Panc1 (cell line): Measurements from ENCODE around the gene NT5DC2. TPM values are rescaled to one million over a fixed set of nuclear protein-coding genes. Genes with fewer than 3 reads are reported as not detected.

Experiments used
- ATAC-seq: fragments of 200-7000 bp; cut with Tn5 transposase; 2 replicates; pipeline ENCODE4 v1.9.1; 2020; ENCODE audit warnings: mild to moderate bottlenecking, moderate library complexity
- BruUV-seq: library from RNA; stranded (reverse); fragments of 400-500 nt; replicated peaks from 2 replicates; lab custom pipeline; 2021; lab: Mats Ljungman, UMichigan
- CTCF ChIA-PET: fragments of 300-600 bp; sonication (Branson Sonifier 250); formaldehyde crosslinking; loops from one replicate; lab custom pipeline; 2022; ENCODE audit warnings: antibody characterized with exemption; lab: Charles Lee
- POLR2A ChIA-PET: fragments of 300-600 bp; sonication (Branson Sonifier 250); formaldehyde crosslinking; loops from one replicate; lab custom pipeline; 2022; ENCODE audit warnings: antibody characterized with exemption; lab: Charles Lee
- DNase-seq: peaks from one replicate; pipeline ENCODE4 v3.0.0-alpha.2; 2010; ENCODE audit warnings: low read depth, low spot score
- H3K27ac ChIP-seq: 2 replicates; pipeline ENCODE4 v1.5.1; 2011; ENCODE audit warnings: mild to moderate bottlenecking, low read length, inconsistent platforms
- H3K27me3 ChIP-seq: fragments of 200-500 bp; sonication (Bioruptor generic); 2 replicates; pipeline ENCODE4 v1.6.0; 2014; ENCODE audit warnings: low read length, inconsistent platforms; ENCODE audit not compliant: control insufficient read depth, insufficient read depth
- H3K36me3 ChIP-seq: fragments of 200-500 bp; sonication (Bioruptor generic); 2 replicates; pipeline ENCODE4 v1.5.1; 2014; ENCODE audit warnings: inconsistent platforms, mild to moderate bottlenecking, low read length, moderate library complexity; ENCODE audit not compliant: control insufficient read depth, insufficient read depth
- H3K4me1 ChIP-seq: 2 replicates; pipeline ENCODE4 v1.5.1; 2011; ENCODE audit warnings: inconsistent platforms, mild to moderate bottlenecking, low read length, moderate library complexity; ENCODE audit not compliant: control insufficient read depth, insufficient read depth
- H3K4me3 ChIP-seq, 2 experiments: 2 replicates each; pipeline ENCODE4 v1.5.1; 2011 to 2012; ENCODE audit warnings: low read depth in 2 of 2, low read length in 2 of 2, mild to moderate bottlenecking in 2 of 2, inconsistent platforms in 1 of 2, moderate library complexity in 1 of 2
- H3K9me3 ChIP-seq: fragments of 200-500 bp; sonication (Bioruptor generic); 2 replicates; pipeline ENCODE4 v1.5.1; 2014; ENCODE audit warnings: low read depth, mild to moderate bottlenecking, inconsistent platforms, low read length, moderate library complexity; ENCODE audit not compliant: control insufficient read depth, insufficient read depth
- CTCF ChIP-seq: fragments of 450-650 bp; IDR thresholded peaks from 2 replicates; pipeline ENCODE4 v1.5.1; 2017; ENCODE audit warnings: mild to moderate bottlenecking
- POLR2AphosphoS5 ChIP-seq: IDR thresholded peaks from 2 replicates; pipeline ENCODE4 v1.6.1; 2012; ENCODE audit warnings: mild to moderate bottlenecking, low read depth, low read length, moderate library complexity
- SIN3A ChIP-seq: IDR thresholded peaks from 2 replicates; pipeline ENCODE4 v1.6.1; 2012; ENCODE audit warnings: low read depth, mild to moderate bottlenecking, low read length, moderate library complexity, borderline replicate concordance; ENCODE audit not compliant: insufficient read depth
- TCF7L2 ChIP-seq: IDR thresholded peaks from 2 replicates; pipeline ENCODE4 v1.6.1; 2011; ENCODE audit warnings: mild to moderate bottlenecking, low read depth, low read length, inconsistent platforms
- in situ Hi-C: cut with HindIII; loops from 2 replicates; pipeline ENCODE4 v1.10.0; 2016; ENCODE audit warnings: low sequenced_read_pairs, low pct_unique_long_range_greater_than_20kb
- intact Hi-C: fragments of 100-400 bp; cut with micrococcal nuclease; formaldehyde crosslinking; loops from one replicate; pipeline ENCODE4 v1.10.0; 2022; ENCODE audit not compliant: unreplicated experiment
- total RNA-seq: library from RNA; stranded (reverse); gene quantifications from one replicate; pipeline ENCODE4 v1.2.1, GENCODE V29; 2021; ENCODE audit not compliant: unreplicated experiment
- TF ChIP-seq, protein P1 (sequence below), 2 experiments: IDR thresholded peaks; 2 replicates each; pipeline ENCODE4 v1.6.1; 2011 to 2012; ENCODE audit warnings: low read depth in 2 of 2, control low read depth in 1 of 2, low read length in 1 of 2, mild to moderate bottlenecking in 1 of 2, moderate library complexity in 1 of 2; ENCODE audit not compliant: insufficient read depth in 1 of 2

NT5DC2 gene
- total RNA-seq, 1 experiment from 2014 or later, result 137 TPM

DNA sequence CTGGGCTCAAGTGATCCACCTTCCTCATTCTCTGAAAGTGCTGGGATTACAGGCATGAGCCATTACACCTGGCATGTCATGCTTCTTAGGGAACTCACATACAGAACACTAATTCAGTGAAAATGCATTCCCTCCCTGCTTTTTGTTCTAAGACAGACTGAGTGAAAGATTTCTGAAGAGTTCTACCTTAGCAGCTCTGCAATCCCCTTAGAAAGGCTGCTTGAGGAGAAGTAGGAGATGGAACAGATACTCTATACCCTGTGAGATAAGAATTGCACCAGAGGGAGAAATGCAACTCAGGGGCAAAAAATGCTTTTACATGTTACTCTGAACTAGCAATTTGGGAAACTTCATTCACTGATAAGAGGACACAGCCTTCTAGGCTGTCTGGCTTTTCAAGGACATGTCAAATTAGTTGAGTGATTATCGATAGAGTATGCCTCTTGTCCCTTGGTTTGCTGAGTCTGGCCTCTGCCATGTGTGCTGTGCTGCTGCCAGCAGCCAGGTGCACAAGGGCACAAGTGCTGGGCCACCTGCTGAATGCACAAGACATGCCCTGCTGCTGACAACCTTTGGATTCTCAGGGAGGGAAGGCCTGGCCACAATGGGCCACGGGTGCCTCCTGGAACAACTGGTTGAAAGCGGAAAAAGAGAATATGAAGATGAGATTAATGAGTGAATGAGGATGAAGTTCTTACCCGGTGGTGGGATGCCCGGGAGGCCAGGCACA lies 20.5 kb upstream of the NT5DC2 start:
- no peak for DNase-seq
- intact Hi-C loops (no loop called here), in situ Hi-C loops (no loop called here)
- ATAC-seq, result no peak
- Histone ChIP-seq H3K4me3 (no peak overlapping the region), H3K27ac (no peak overlapping the region), H3K9me3 (no peaks in the 10 kb centered on the region), H3K27me3 (no peaks in the 10 kb centered on the region), H3K36me3 (peaks cover 3% of the 10 kb centered on the region; the same call in 1 of the 2 replicates), H3K4me1 (no peaks in the 10 kb centered on the region)
- TF ChIP-seq CTCF (no peak), TCF7L2 (no peak), POLR2AphosphoS5 (no peak), SIN3A (no peak)
- TF ChIP-seq, protein P1, sequence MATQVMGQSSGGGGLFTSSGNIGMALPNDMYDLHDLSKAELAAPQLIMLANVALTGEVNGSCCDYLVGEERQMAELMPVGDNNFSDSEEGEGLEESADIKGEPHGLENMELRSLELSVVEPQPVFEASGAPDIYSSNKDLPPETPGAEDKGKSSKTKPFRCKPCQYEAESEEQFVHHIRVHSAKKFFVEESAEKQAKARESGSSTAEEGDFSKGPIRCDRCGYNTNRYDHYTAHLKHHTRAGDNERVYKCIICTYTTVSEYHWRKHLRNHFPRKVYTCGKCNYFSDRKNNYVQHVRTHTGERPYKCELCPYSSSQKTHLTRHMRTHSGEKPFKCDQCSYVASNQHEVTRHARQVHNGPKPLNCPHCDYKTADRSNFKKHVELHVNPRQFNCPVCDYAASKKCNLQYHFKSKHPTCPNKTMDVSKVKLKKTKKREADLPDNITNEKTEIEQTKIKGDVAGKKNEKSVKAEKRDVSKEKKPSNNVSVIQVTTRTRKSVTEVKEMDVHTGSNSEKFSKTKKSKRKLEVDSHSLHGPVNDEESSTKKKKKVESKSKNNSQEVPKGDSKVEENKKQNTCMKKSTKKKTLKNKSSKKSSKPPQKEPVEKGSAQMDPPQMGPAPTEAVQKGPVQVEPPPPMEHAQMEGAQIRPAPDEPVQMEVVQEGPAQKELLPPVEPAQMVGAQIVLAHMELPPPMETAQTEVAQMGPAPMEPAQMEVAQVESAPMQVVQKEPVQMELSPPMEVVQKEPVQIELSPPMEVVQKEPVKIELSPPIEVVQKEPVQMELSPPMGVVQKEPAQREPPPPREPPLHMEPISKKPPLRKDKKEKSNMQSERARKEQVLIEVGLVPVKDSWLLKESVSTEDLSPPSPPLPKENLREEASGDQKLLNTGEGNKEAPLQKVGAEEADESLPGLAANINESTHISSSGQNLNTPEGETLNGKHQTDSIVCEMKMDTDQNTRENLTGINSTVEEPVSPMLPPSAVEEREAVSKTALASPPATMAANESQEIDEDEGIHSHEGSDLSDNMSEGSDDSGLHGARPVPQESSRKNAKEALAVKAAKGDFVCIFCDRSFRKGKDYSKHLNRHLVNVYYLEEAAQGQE (IDR thresholded peaks at IDR 0.05; ENCODE audit: insufficient read depth in 1 of 2, low read depth in 2 of 2, low read length in 1 of 2), result no peak
- ChIA-PET CTCF (no interaction called here), POLR2A (no interaction called here)
- no TSS peak for BruUV-seq

DNA sequence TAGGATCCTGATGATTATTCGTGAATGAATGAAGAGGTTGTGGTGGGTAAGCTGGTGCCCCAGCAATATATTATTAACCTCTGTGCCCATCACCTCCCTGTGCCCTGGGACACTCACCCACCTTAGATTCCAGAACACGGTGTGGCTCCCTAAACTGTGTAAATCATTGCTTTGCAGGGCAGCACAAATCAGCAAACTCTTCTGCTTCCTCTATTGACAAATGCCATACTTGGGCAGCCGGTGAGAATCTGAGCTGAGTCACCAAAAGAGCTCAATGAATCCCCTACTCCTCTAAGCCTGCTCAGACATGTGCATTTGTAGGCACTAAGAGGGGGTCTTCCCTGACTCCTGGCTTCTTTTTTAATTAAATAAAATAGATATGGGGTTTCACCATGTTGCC lies 18.4 kb upstream of the NT5DC2 start:
- Histone ChIP-seq H3K36me3 (peaks cover 3% of the 10 kb centered on the region; the same call in 1 of the 2 replicates), H3K27me3 (no peaks in the 10 kb centered on the region), H3K9me3 (no peaks in the 10 kb centered on the region), H3K27ac (no peak overlapping the region), H3K4me3 (no peak overlapping the region), H3K4me1 (no peaks in the 10 kb centered on the region)
- POLR2A ChIA-PET, result no interaction called here
- intact Hi-C loops, result no loop called here
- in situ Hi-C loops, result no loop called here
- TF ChIP-seq, protein P1 (IDR thresholded peaks at IDR 0.05; ENCODE audit: insufficient read depth in 1 of 2, low read depth in 2 of 2, low read length in 1 of 2), result no peak
- TF ChIP-seq CTCF, result no peak
- no peak for TF ChIP-seq TCF7L2
- TF ChIP-seq SIN3A, result no peak
- no peak for TF ChIP-seq POLR2AphosphoS5
- DNase-seq (no peak), ATAC-seq (no peak; the same call in 1 of the 2 replicates)
- CTCF ChIA-PET, result no interaction called here
- no TSS peak for BruUV-seq
